Heart left ventricle (tissue), 16 donors: ENCODE results near the gene AGA. TPM values are rescaled to one million over a fixed set of nuclear protein-coding genes. Genes with fewer than 3 reads are reported as not detected.

Experiments
- ATAC-seq, 4 donors: fragments of 200-7000 bp; cut with Tn5 transposase; one replicate each; pipeline ENCODE4 v1.9.1; 2020 to 2022; ENCODE audit warnings: moderate library complexity in 4 of 4, mild to moderate bottlenecking in 3 of 4, moderate number of reproducible peaks in 1 of 4
- DNase-seq, 5 donors: peaks; one replicate each; pipeline ENCODE4 v3.0.0-alpha.2; 2020
- H3K27ac ChIP-seq, 12 donors: fragments of 200-600 bp; sonication (generic) in 4 of 12; one replicate each; pipeline versions ENCODE4 v1.5.0 to v1.8.0; 2016 to 2022; ENCODE audit warnings: mild to moderate bottlenecking in 2 of 12
- H3K27me3 ChIP-seq, 9 donors: fragments of 200-600 bp; sonication (generic) in 2 of 9; one replicate each; pipeline versions ENCODE4 v1.5.1 to v1.8.0; 2016 to 2022; ENCODE audit warnings: mild to moderate bottlenecking in 3 of 9
- H3K36me3 ChIP-seq, 9 donors: fragments of 200-600 bp; sonication (generic) in 2 of 9; one replicate each; pipeline versions ENCODE4 v1.5.0 to v1.8.0; 2018 to 2022; ENCODE audit warnings: mild to moderate bottlenecking in 2 of 9
- H3K4me1 ChIP-seq, 12 donors: fragments of 200-600 bp; sonication (generic) in 4 of 12; one replicate each; pipeline versions ENCODE4 v1.5.0 to v1.8.0; 2016 to 2022; ENCODE audit warnings: mild to moderate bottlenecking in 3 of 12
- H3K4me3 ChIP-seq, 12 donors: fragments of 200-600 bp; sonication (generic) in 4 of 12; one replicate each; pipeline versions ENCODE4 v1.5.0 to v1.8.0; 2017 to 2022; ENCODE audit warnings: mild to moderate bottlenecking in 9 of 12, moderate library complexity in 4 of 12
- H3K9me3 ChIP-seq, 12 donors: fragments of 200-600 bp; sonication (generic) in 4 of 12; one replicate each; pipeline versions ENCODE4 v1.5.0 to v1.8.0; 2016 to 2022; ENCODE audit warnings: mild to moderate bottlenecking in 1 of 12
- CTCF ChIP-seq, 12 donors: fragments of 200-600 bp; sonication (generic) in 4 of 12; IDR thresholded peaks; one replicate each; pipeline versions ENCODE4 v1.5.0 to v1.8.0; 2018 to 2022; ENCODE audit warnings: antibody characterized with exemption in 12 of 12, mild to moderate bottlenecking in 5 of 12
- POLR2A ChIP-seq, 2 donors: fragments of 450-650 bp; IDR thresholded peaks; one replicate each; pipeline ENCODE4 v1.6.1; 2017; ENCODE audit warnings: antibody characterized with exemption in 2 of 2, mild to moderate bottlenecking in 2 of 2, moderate library complexity in 2 of 2
- WGBS, 4 donors: extraction: QIAGEN DNeasy Blood & Tissue Kit in 2 of 4; methylation state at CpG; one replicate each; pipeline versions ENCODE4 v1.1.5 to v1.1.7; 2013 to 2018; 5-methylcytosine and 5-hydroxymethylcytosine counted together
- intact Hi-C, 10 donors: fragments of 100-400 bp; cut with DNase I; formaldehyde crosslinking; loops; one replicate each; pipeline versions ENCODE4 v1.11.1 to v1.14.2; 2022
- long read RNA-seq, 3 donors: library from polyadenylated mRNA; unstranded; transcript quantifications; one replicate each; pipeline ENCODE4 v2.0.0, GENCODE V29; 2020 to 2021
- polyA plus RNA-seq, 2 donors: library from polyadenylated mRNA; stranded (reverse); fragments of 200-250 nt; gene quantifications; one replicate each; pipeline ENCODE4 v1.2.3, GENCODE V29; 2013
- total RNA-seq, 9 donors: library from RNA; depleted of rRNA in 2 of 9; stranded (reverse); fragments of >200 nt in 2 of 9; fragmentation: NEBNext Ultra II Directional in 3 of 9; extraction: Animal tissue kit (Norgen Biotek cat#: 25700) in 3 of 9; gene quantifications; one replicate each; pipeline versions ENCODE4 v1.1.0 to v1.2.4, GENCODE V29; 2016 to 2023
- donor health status: ischemic (EF 13 %, LVEDD 7.1; RV severe dilation, severe dysfunction).
- donor health status: healthy with polysubstance abuse.
- donor health status: DM: no; HTN: yes; CAD: no.
- donor health status: DM: no; HTN: no; CAD: no.
- donor health status: ischemic (EF 25% LVEDD 6.9; RV normal size, moderate dysfunction).
- donor health status: ischemic (EF 25% LVEDD 5.7; RV mildly dilated, moderate dysfunction).
- donor health status: healthy.
- donor health status: DM: yes; HTN: yes; CAD: no.
- donor health status: ischemic (EF 35%, LVEDD 5.7; RV mildly dilated, moderate dysfunction).
- donor health status: nonischemic (EF 11% LVEDD 7.7; RV severe dilation, severe dysfunction).
- donor health status: DM: yes; HTN: yes; CAD: no.
- donor health status: PGD.
- donor health status: ischemic (EF 29% LVEDD 5.4; RV normal size, mild dysfunction).
- donor health status: nonischemic (EF 23%, LVEDD 6.1; RV moderate dilation, normal function).

AGA gene
- 10 to 100 TPM in 4 of 9 donors, 1 to 10 TPM in 5; 5.7 to 13.4 (median 8.8) TPM for total RNA-seq
- polyA plus RNA-seq = 1 to 10 TPM; 3.8 to 5.3 TPM
- long read RNA-seq, donor 1, transcript AGA-201 (9 exons, 2,107 nt) = major isoform, 9 of 13 reads
- long read RNA-seq, donor 1, partial matches to known transcripts = 0 of 13 reads
- long read RNA-seq, donor 1, other reads (novel, unspliced or antisense) = 4 of 13 reads
- long read RNA-seq, donor 2, transcript AGA-201 (9 exons, 2,107 nt) = major isoform, 17 of 19 reads
- long read RNA-seq, donor 2, partial matches to known transcripts = 1 of 19 reads
- long read RNA-seq, donor 2, other reads (novel, unspliced or antisense) = 1 of 19 reads
- long read RNA-seq, donor 3, transcript AGA-201 (9 exons, 2,107 nt) = major isoform, 9 of 14 reads
- long read RNA-seq, donor 3, partial matches to known transcripts = 2 of 14 reads
- long read RNA-seq, donor 3, other reads (novel, unspliced or antisense) = 3 of 14 reads

- TF ChIP-seq CTCF (IDR thresholded peaks at IDR 0.05) = peak in 2 of 12 donors; percentile 9 to 30
- TF ChIP-seq POLR2A (IDR thresholded peaks at IDR 0.05) = peak in 1 of 2 donors; percentile 51
- Histone ChIP-seq H3K36me3 (peaks cover 0 to 20% (median 15%) of the 10 kb centered on the region in 9 donors), H3K9me3 (no peaks in the 10 kb centered on the region), H3K4me1 (peaks cover 0 to 16% (median 7%) of the 10 kb centered on the region in 12 donors), H3K4me3 (peak within 1 kb of the TSS; percentile 28 to 87 (median 73)), H3K27ac (peak within 1 kb of the TSS; percentile 88 to 97 (median 94)), H3K27me3 (no peaks in the 10 kb centered on the region)
- intact Hi-C loops = loop anchor here in 1 of 10 donors (5.0 kb wide), 1 partner anchor 1125 kb away; the partner anchor contains the start of gene SPCS3
- ATAC-seq (peak; percentile 98 to 99 (median 99)), DNase-seq (peak; percentile 97 to 98 (median 98))
- WGBS, 4 donors = 0 to 1% (median 1%) methylated on average over 28 to 60 of the region's 60 CpGs
Observed at GRCh38 chr4:177441803-177442622, at the start of gene AGA. TSS of gene AGA (minus strand) at chr4:177442437. CDS start at chr4:177442375, 62 bp downstream.

- Histone ChIP-seq H3K4me1 (no peaks in the 10 kb centered on the region), H3K4me3 (no peak overlapping the region), H3K9me3 (no peaks in the 10 kb centered on the region), H3K27ac (no peak overlapping the region), H3K27me3 (no peaks in the 10 kb centered on the region), H3K36me3 (no peaks in the 10 kb centered on the region)
- no peak for TF ChIP-seq POLR2A (IDR thresholded peaks at IDR 0.05)
- no peak for TF ChIP-seq CTCF (IDR thresholded peaks at IDR 0.05)
- intact Hi-C loops = no loop called here
- ATAC-seq = no peak
- 73 to 95% (median 90%) methylated on average over 5 of the region's 5 CpGs for WGBS, 4 donors
- no peak for DNase-seq
Observed at GRCh38 chr4:177492022-177492421, 49.8 kb upstream of the AGA start.

GRCh38 chr4:177490769-177491168 lies 48.5 kb upstream of the AGA start:
- Histone ChIP-seq H3K27me3 (no peaks in the 10 kb centered on the region), H3K36me3 (no peaks in the 10 kb centered on the region), H3K27ac (no peak overlapping the region), H3K4me1 (no peaks in the 10 kb centered on the region), H3K4me3 (no peak overlapping the region), H3K9me3 (no peaks in the 10 kb centered on the region)
- ATAC-seq (no peak), DNase-seq (no peak)
- intact Hi-C loops = no loop called here
- WGBS, 4 donors = 62 to 69% (median 66%) methylated on average over 2 of the region's 2 CpGs
- TF ChIP-seq CTCF (IDR thresholded peaks at IDR 0.05) (no peak), POLR2A (IDR thresholded peaks at IDR 0.05) (no peak)
